ENCODE results near the gene NUDT4.
"Not testable (repeated sequence)": the region's sequence is repeated elsewhere in the genome, so short reads cannot be mapped to it uniquely, and the experiment has no call there.

DNA sequence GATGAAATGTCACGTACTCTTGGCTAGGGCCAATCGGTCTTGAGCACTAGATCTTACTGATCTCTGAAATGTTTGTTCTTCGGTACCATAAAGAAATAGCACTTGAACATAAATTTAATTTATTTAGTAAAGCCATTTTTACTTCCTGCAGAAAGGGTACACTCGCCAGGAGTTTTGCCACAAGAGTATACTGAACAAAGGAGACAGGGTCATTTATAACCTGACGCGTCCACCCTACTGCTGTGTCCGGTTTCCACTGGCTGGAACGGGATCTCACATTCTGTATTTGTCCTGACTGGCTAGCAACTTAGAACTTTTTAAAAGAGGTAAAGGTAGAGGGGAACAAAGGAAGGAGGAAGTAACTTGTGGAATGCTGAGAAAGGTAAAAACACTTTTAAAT is 34.7 kb downstream of the NUDT4 start:
- TF ChIP-seq CTCF, POLR2A (IDR thresholded peaks at IDR 0.05): not testable (repeated sequence)

Data from esophagus squamous epithelium (tissue), 4 donors.